ENCODE results near the gene SOCS2.

- TF ChIP-seq ZNF274 (IDR thresholded peaks at IDR 0.05; ENCODE audit: low read depth, low read length) (no peak), YY1 (IDR thresholded peaks at IDR 0.05; ENCODE audit: insufficient read depth, insufficient read length) (no peak)
Measured at GRCh38 chr12:93539821-93540220, 32.7 kb upstream of the SOCS2 start.
